Fibroblast of skin of right quadriceps (primary cell): ENCODE data around the gene GPX2.
"Not testable (repeated sequence)": the region's sequence is repeated elsewhere in the genome, so short reads cannot be mapped to it uniquely, and the experiment has no call there.

Experiments used
- DNase-seq: peaks from one replicate; pipeline ENCODE4 v3.0.0-alpha.2; 2013

Gene GPX2

DNA sequence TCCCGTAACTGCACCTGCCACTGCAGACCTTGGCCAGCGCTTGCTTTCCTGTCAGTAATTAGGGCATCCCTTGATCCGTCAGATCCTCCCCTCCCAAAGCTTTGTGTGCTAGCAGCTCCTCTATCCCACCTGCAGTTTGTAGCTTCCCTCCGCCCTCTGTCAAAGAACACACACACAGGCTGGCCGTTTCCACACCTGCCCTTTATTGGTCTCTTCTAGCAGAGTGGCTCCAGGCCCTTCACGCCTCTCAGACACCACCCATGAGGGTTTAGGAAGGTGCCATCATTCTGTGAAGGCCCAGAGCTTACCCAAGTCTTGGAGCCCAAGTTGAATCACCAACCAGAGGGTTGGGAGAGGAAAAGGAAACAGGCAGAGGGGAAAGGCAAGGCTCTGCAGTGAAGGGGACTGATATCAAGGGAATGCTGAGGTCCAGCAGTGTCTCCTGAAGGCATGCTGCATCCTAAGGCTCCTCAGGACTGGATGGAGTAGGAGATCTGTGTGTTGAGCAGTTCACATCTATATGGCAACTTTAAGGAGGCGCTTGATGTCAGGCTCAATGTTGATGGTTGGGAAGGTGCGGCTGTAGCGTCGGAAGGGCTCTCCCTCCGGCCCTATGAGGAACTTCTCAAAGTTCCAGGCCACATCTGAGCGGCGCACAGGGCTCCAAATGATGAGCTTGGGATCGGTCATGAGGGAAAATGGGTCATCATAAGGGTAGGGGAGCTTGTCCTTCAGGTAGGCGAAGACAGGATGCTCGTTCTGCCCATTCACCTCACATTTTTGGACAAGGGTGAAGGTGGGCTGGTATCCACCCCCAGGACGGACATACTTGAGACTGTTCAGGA, 3.4 kb downstream of the GPX2 start:
- no peak for DNase-seq

DNA sequence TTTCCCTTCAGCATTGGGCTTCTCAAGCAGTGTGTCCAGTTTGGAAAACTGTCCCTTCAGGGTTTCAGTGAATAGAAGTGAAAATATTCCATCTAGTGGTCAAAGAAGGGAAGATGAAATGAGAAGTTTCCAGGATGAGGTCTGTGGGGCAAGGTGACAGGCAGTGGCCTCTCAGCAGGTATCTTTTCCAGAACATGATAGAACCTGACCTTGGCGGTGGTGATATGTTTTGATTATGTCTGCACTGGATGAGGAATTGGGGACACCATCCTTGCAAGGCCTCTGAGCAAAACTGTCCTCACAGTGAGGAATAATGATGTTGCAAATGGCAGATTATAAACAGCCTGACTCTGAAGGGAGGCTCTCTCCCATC, 4.7 kb downstream of the GPX2 start:
- DNase-seq = no peak

DNA sequence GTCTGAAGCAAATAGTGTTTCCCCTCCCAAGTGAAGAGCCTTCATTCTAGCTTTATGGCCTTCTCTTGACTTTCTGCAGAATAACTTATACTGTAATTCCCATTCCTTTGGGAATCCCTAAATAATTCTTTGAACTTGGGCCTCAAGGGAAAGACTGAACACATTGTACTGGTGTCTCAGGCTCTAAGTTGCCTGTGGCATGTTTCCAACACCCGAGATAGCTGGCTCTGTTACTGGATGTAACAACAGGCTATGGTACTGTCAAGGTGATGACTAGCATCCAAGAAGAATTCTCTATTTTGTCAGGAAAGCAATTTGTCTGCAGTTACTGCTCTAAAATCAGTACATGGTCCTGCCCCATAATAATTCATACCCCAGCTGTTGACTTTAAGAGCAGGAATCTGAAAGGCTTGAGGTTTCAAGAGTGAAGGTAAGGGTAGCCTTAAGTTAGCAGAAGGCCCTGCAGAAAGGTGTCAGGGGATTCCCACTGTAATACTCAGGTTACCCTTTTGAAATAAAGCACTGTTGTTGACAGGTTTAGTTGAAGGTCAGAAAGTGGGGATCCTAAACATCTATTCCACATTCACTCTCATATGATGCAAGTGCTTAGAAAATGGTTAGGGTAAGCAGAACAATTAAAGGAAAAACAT, 5.2 kb downstream of the GPX2 start:
- DNase-seq = no peak

DNA sequence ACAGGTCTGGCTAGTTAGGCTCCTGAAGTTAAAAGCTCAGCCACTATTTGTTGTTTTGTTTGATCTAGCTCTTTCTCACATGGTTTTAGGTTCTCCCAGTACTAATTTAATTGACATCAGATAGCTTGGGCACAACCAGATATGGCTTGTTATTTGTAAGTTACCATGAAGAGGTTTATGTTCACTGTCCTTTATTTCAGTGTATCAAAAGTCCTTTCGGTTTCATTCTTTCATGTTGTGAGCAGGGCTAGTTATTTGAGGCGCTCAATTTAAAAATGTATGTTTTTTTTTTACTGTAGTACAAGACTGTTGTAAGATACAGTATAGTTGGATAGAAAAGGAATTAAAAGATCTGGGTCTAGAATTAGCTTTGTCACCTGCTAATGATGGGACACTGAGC, 7.0 kb downstream of the GPX2 start:
- no peak for DNase-seq

DNA sequence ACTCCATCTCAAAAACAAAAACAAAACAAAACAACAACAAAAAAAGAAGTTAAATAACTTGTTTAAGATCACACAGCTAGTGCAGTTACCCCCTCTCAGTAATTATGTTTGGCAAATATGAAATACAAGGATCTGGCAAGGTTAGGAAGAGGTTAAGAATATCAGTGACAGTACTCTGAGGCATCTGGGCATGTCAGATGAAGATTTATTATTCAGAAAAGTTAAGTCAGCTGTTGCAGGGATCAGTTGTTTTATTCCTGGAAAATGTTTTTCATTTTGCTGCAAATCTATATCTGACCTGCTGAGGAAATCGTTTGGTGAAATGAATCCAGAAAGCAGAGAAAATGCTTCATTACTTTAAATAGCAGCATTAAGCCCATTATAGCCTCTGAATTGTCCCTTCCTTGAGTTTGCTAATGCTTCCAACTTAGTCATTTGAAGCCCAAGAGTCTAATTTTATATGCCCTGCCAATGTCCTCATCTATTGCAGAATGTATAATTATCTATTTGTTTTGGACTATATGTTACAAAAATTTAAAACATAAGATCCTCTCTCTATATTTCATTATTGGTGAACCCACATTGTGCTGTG, 8.1 kb downstream of the GPX2 start:
- no peak for DNase-seq

DNA sequence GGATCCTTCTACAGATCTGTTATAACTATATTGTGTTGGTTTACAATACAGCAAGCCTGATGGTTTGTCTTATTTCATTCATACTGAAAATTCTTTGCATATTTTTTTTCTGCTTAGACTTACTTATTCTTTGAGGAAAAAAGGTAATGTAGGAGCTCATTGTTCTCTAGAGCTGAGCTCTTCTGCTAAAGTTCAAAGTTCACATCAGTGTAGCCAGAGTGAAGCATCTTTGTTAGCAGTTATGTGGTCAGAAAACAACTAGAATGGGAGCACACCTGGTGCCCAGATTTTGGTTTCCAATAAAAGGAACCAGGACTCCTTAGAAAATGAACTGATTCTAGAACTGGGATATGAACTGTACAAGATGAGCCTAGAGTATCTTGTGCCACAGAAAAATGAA, 10.3 kb downstream of the GPX2 start:
- DNase-seq = no peak

DNA sequence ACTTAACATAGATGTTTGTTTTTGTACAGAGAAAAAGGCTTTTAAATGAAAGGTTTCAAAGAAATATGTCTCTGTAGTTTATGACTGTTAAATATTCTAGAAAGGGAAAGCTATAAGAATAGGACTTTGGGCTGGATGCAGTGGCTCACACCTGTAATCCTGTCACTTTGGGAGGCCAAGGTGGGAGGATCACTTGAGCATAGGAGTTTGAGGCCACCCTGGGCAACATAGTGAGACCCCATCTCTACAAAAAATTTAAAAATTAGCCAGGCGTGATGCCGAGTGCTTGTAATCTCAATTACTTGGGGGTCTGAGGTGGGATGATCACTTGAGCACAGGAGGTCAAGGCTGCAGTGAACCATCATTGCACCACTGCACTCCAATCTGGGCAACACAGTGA, 11.4 kb downstream of the GPX2 start:
- no peak for DNase-seq

DNA sequence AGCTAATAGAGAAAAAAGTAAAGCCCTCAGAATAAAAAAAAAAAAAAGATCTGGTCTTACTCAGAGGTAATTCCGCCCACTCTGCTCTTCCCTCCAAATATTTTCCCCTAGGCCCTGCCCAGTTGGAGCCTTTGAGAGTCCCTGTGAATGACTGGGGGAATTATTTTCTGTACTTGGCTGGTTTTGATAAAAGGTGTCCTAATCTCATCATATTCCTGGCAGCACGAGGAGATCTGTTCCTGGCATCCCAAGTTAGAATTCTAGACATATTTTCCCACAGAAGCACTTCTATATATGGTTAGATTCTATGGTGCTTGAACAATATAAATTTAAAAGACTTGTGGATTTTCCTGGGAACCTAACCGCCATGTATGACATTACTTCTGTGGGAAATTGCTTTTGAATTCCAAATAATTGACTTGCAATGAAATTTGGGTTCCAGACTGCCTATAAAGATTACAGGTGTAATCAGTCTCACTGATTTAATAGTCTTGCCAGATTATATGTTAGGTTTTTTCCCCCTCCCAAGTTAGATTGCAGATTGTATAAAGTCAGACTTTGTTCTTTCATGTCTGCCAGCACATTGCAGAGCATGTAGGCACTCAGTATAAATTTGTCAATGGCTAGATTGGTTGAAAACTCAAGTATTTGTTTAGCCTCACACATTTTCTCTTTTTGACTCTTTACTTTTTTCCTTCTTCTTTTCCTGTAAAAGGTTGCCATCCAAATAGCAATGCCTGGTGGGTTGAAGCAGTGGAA, 12.3 kb downstream of the GPX2 start:
- peak; percentile 47 for DNase-seq

DNA sequence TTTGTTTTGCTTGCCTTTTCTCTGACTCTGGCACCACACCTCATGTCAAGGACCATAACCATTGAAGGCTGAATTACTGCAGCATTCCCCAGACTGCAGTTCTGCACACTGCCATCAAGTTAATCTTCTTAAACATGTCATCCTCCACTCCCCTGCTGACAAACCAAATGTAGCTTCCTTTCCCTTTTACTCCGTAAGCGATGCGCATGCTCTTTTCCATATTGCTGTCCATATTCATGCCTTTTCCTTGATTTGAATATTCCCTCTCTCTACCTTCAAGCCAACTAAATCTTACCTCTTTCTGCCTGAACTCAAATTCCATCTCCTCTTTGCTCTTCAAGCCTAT, 13.6 kb downstream of the GPX2 start:
- no peak for DNase-seq

DNA sequence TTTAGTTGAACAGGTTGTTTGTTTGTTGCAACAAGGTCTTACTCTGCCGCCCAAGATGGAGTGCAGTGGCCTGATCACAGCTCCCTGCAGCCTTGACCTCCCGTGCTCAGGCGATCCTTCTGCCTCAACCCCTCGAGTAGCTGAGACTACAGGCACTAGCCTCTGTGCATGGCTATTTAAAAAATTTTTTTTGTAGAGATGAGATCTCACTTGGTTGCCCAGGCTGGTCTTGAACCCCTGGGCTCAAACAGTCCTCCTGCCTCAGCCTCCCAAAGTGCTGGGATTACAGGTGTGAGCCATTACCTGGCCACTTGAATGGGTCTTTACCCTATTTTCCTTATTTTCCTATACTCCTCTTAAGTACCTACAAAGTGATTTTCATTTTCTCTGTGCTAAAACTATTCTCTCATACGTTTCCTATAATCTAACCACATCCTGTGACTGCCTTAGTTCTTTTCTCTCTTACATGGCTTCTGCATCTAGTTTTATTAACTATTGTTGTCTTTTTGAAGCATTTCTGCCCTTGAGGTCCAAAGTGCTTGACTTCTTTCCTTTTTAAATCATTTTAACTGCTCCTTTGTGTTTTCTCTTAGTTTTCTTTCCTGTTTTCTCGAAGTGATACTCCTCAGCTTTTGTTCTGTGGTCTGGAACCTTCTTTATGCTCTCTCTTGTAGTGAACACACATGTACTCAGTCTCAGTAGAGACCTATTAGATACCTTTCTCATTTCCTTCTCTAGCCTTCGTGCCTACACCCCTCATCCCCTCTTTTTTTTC, 14.1 kb downstream of the GPX2 start:
- DNase-seq = no peak

DNA sequence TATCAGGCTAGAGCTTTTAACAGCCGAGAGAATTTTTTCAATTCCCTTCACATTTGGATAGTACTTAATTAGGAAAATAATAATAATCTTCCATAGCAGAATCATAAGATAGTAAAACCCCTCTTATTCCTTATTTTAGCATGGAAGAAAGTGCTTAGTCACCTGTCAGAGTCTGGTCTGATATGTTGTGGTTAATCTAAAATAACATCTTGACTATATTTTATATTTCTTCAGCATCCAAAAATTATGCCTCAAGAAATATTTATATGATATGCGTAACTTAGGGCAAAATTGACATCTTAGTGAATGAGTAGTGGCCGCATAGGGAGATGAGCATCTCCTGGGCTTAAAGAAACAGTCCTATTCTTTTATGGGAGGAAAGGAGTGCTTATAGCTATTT, 15.5 kb downstream of the GPX2 start:
- DNase-seq = no peak

DNA sequence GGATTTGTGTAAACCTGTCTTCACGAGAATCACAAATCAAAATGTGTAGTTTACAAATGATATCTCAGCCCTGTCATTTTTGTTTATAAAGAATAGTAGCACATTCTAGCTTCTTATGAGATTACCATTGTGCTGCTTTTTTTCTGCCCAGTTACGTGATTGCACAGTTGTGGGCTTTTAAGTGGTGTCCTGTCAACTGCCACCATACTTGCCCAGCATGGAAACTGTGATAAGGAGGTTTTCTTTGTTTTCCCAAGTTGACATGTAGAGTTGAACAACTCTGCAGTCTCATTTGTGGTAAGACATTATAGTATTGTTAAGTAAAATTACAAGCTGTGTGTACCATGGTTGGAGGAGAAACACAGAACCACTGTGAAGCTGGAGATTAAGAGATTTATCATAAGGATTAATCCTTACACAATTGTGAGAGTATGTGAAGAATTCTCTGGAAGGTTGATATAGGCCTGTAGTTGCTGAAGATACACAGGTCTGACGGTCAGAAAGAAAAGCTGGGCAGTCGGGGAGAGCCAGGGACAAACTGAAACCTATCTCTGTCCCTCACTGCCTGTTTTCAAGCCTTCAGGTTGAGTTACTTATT, 16.0 kb downstream of the GPX2 start:
- no peak for DNase-seq

DNA sequence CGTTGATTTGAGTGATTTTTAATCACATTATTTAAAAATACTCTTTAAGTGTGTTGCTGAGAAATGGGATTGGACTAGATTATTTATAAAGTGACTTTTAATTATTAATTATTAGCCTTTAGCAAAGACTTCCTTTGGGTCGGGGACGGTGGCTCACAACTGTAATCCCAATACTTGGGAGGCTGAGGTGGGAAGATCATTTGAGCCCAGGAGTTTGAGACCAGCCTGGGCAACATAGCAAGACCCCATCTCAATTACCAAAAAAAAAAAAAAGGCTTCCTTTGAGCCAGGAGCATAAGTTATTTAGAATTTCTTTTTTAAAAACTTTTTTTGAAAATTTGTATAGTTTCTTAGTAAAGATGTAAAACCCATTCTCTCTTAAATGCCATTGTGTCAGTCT, 19.5 kb downstream of the GPX2 start:
- DNase-seq = no peak

DNA sequence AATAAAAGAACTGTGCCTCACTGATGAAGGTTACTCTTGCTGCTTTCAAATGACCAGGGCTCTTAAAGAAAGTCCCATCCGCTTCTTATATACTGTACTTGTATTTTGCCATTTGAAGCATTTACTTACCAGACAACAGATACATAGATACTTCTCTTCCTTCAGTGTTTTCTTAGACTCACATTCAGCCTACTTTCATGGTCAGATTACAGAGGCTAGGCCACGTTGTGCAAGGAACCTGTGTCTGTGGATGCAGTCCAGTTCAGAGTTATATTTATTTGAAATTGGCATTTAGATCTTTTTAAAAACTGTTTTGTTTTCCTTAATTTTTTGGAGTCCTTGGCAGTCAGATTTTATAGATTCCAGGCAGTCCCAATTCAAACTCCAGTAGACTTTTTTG, 22.1 kb downstream of the GPX2 start:
- DNase-seq = no peak

DNA sequence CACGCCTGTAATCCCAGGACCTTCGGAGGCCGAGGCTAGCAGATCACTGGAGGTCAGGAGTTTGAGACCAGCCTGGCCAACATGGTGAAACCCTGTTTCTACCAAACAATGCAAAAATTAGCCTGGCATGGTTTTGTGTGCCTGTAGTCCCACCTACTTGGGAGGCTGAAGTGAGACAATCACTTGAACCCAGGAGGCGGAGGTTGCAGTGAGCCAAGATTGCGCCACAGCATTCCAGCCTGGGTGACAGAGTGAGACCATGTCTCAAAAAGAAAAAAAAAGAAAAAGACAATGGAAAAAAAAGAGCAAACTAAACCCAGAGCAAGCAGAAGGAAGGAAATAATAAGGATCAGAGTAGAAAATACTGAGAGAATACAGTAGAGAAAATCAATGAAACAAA, 22.9 kb downstream of the GPX2 start:
- DNase-seq = no peak

DNA sequence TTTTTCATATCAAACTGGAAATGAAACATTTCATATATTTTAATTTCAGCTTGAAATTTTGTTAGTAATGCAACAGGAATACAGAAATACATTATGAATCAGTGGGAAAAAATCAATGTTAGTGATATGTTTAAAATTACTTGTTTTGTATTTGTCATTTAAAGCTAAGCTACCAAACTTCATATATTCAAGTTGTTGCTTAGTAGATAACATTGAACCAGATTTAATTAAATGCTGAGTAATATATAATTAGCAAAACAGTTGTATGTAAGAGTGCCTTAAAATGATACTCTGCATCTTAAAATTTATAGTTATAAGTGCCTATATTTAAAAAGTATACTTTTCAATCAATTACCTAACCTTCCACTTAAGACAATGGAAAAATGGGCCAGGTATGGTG, 23.3 kb downstream of the GPX2 start:
- no peak for DNase-seq

DNA sequence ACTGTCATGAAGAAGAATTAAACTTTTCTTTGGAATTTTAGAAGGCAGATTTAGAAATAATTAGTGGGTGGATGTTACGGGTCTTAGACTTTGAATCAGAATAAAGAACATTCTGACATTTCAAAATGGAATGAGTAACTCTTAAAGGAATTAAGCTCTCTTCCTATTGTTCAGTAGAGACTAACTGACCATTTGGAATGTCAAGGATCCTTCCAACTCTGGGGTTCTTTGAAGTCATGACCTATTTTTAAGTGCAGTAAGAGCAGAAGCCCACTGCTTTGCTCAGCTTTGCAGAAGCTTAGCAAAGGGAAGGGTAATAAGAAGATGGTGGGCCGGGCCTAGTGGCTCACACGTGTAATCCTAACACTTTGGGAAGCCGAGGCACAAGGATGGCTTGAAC, 24.3 kb downstream of the GPX2 start:
- no peak for DNase-seq

DNA sequence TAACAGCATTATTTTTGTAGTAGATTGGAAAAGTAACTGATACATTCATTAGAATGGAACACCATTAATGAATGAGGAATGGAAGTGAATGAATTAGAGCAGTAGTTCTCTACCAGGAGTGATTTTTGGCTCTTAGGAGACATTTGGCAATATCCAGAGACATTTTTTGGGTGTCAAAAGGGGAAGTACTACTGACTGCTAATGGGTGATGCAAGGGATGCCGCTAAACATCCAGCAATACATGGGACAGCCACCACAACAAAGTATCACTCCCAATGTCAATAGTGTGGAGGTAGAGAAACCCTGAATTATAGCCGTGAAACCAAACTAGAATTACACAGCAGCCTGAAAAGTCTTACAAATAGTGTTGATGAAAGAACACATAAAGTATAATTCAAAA, 26.7 kb downstream of the GPX2 start:
- DNase-seq = no peak

DNA sequence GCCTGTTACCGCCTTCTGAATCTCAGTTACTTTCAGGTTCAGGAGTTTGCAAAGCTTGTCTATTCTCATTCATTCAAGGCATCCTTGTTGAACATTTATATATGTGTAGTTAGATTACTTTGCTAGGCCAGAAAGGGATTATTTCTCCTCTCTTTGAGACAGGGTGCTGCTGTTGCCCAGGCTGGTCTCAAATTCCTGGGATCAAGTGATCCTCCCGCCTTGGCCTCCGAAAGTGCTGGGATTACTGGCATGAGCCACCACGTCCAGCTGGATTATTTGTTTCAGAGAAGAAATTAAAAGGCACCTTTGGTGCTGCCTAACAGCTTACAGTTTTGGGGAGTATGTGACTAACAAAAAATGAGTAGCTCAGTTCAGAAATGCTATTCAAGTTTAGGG, 27.5 kb downstream of the GPX2 start:
- no peak for DNase-seq

DNA sequence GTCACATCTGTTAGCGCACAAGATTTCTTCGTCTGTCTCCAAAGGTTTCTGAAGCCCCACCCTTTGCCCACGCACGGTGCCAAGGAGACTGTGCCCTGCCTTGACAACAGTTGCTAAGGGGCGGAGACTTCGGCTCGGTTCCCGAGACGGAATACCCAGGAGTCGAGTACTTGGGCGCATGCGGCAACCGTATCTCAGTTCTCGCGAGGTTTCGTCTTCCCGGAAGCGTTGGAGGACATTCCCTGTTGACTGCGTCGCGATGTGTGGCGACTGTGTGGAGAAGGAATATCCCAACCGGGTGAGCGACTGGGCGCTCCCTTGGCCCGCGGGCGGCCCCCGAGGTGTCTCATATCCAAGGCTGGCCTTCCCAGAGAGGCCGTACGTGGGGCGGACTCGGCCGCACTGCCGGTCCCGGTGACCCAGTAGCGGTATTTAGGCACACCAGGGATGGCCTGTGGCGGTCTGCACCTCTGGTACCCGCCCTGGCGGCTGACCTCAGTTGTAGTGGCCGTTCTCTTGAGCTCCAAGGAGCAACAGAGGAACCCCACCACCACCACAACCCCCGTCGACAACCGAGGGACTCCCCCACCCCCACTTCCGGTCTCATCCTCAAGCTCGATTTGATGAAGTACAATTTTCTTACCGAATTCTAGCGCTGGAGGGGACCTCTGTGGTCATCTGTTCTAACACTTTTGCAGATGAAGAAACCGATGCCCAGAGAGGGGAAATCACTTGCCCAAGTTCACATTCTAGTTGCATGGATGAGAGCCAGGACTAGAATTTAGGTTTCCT, 28.1 kb downstream of the GPX2 start, which contains the start of gene CHURC1:
Gene CHURC1 (plus strand): TSS at position 219 of the 792 bp plus-strand sequence. CDS start 41 bp downstream, at position 260.
- DNase-seq = peak; percentile 97

DNA sequence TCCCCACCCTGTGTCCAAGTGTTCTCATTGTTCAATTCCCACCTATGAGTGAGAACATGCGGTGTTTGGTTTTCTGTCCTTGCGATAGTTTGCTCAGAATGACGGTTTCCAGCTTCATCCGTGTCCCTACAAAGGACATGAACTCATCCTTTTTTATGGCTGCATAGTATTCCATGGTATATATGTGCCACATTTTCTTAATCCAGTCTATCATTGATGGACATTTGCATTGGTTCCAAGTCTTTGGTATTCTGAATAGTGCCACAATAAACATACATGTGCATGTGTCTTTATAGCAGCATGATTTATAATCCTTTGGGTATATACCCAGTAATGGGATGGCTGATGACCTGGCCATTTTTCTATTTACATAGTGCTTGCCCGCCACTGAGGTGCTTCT, 29.1 kb downstream of the GPX2 start:
- not testable (repeated sequence) for DNase-seq

DNA sequence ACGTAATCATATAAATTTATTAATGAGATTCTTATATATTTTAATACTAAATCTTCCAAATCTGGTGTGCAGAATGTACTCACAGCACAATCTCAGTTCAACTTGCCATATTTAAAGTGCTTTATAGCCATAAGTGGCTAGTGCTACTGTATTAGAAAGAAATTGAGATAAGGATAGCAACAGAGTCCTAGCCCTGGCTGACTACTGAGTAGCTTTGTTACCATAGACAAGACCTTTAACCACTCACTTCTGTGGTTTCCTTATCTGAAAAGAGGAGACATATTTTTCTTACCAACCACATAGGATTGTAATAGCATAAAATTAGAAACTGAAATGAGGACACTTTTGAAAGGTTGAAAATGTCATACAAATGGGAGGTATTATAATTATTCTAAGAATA, 30.3 kb downstream of the GPX2 start:
- no peak for DNase-seq
